ENCODE results near the gene SERINC3.

GRCh38 chr20:44477151-44477550 lies 44.7 kb downstream of the SERINC3 start:
- TF ChIP-seq, protein P1, sequence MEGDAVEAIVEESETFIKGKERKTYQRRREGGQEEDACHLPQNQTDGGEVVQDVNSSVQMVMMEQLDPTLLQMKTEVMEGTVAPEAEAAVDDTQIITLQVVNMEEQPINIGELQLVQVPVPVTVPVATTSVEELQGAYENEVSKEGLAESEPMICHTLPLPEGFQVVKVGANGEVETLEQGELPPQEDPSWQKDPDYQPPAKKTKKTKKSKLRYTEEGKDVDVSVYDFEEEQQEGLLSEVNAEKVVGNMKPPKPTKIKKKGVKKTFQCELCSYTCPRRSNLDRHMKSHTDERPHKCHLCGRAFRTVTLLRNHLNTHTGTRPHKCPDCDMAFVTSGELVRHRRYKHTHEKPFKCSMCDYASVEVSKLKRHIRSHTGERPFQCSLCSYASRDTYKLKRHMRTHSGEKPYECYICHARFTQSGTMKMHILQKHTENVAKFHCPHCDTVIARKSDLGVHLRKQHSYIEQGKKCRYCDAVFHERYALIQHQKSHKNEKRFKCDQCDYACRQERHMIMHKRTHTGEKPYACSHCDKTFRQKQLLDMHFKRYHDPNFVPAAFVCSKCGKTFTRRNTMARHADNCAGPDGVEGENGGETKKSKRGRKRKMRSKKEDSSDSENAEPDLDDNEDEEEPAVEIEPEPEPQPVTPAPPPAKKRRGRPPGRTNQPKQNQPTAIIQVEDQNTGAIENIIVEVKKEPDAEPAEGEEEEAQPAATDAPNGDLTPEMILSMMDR (IDR thresholded peaks at IDR 0.05), result no peak
- TF ChIP-seq POLR2A (IDR thresholded peaks at IDR 0.05), result no peak
- TF ChIP-seq POLR2AphosphoS5 (IDR thresholded peaks at IDR 0.05), result no peak

Data from breast epithelium (tissue), 3 donors.